IPS-NIHi7 (cell line): Measurements from ENCODE around the gene SH2D3A.
"Not testable (repeated sequence)": the region's sequence is repeated elsewhere in the genome, so short reads cannot be mapped to it uniquely, and the experiment has no call there.

ENCODE experiments used
- DNase-seq: peaks from one replicate; pipeline ENCODE4 v3.0.0; 2012; ENCODE audit warnings: mixed read lengths; ENCODE audit errors: extremely low spot score

The SH2D3A gene

DNA sequence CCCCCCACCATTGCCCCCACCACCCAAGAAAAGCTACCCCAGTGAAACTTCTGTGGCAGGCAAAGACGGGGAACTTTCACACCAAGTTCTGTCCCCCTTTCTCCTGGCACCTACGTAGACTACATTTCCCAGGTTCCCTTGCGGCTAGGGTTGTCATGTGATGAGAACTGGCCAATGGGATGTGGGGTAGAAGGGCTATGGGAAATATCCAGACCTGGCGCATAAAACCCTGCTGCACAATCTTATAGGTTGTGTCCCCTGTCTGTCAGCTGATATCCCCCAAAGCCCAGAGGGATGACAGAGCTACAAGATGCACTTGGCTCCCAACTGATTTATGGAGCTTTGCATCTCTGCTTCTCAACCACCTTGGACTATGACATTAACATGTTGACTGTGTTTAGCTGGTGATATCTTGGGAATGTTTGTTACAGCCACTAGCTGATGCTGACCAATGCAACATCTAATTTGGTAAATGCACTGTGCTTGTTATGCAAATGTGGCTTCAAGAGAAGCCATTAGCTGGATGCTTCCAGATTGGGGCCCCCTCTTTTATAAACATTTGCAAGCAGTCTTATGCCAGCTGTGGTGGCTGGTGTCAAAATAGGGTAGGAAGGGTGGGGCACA, 6.1 kb downstream of the SH2D3A start:
- no peak for DNase-seq

DNA sequence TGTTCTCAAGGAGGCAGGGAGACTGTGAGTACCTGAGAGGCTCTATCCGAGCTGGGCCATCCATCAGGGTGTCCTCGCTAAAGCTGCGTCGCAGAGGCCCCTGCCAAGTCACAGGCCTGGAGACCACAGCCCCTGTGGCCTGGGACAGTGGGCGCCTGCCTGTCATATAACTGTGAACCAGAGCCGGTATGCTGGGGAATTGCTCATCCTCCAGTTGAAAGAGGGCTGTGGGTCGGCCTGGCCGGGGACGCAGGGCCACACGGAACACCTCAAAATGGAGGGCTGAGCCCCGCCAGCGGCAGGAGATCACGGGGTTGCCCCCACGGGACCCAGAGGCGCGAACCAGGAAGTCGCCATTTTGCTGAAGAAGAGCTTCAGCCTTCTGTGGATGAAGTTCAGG, 6.6 kb downstream of the SH2D3A start:
- DNase-seq: no peak

DNA sequence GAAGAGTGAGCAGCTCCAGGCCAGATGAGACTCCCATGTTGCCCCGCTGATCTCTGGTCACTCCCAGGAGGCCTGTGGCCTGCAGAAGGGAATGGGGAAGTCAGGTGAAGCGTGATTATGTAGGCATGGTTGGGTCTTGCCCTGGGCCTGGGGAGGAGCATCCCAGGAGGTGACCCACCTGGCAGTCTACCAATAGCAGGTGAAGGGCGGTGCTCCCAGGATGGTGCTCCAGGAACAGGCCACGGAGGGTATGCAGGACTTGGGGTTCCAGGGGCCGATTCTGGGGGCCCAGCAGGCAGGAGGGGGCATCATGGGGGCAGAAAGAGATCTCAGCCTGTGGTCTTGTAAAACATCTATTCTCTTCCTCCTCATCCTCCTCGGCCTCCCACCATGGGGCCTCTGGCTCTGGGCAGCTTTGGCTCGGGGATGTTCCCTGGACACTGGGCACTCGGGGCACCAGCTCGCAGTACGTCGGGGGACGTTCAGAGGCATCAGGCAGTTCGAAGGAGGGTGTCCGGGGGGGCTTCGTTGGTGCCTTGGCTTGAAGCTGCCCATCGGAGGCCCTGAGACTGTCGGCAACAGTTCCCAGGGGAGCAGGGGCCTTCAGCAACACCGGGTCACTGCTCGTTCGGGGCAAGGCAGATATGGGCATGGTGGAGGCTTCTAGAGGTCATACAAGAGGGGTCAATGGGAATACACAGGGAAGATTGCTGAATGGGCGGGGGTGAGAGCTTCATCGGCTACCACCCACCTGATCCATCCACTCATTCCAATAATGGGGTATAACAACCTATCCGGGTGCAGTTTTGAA, 12.4 kb downstream of the SH2D3A start:
- DNase-seq: no peak

DNA sequence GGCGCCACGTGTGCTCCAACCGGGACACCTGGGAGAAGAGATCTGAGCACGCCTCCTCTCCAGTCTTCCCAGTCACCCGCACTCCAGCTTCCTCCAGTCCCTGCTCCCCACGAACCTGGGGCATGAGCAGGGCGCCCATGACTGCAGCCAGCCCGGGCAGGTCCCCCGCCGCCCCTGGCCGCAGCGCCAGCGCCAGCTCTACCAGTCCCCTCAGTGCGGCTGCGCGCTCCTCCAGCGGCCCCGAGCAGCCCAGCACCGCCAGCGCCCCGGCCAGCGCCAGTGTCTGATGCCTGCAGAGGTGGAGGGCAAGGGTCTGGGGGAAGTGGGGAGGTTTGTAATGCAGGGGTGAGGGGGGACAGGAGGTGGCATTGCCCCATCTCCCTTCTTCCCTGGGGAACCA, 13.1 kb downstream of the SH2D3A start:
- no peak for DNase-seq

DNA sequence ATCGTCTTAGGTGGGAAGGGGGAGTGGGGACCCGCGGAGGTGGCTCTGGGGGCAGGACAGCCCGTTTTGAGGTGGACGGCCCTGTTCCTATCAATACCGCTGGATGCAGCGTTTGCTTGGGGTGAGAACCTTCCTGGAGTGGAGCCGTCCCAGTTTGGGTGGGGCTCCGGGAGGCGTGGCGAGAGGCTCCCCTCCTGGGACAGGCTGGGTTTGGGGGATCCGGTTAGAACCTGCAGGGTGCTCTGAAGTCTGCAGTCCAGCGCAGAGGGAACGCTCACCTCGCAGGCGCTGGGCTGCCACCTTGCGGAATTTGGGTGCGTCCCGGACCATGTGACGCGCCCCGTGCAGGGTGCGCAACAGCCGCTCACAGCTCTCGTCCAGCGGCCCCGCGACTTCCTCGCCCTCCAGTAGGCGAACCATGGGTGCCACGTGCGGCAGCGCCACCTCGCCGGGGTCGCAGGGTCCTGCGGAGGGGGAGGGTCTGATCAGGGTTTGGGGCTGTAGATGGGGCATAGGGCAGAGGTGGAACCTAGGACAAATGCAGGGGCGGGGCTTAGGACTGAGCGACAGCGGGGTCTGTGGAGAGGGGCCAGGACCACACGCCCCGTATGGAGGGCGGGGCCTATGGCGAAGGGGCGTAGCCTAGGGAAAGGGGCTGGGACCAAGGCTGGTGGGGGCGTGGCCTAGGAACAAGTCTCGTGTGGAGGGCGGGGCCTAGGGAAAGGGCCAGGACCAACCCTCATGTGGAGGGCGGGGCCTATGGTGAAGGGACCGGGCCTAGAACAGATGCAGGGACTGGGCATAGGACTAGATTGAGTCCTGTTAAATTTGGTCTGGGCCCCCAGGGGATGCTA, 13.8 kb downstream of the SH2D3A start:
- peak; percentile 94 for DNase-seq

DNA sequence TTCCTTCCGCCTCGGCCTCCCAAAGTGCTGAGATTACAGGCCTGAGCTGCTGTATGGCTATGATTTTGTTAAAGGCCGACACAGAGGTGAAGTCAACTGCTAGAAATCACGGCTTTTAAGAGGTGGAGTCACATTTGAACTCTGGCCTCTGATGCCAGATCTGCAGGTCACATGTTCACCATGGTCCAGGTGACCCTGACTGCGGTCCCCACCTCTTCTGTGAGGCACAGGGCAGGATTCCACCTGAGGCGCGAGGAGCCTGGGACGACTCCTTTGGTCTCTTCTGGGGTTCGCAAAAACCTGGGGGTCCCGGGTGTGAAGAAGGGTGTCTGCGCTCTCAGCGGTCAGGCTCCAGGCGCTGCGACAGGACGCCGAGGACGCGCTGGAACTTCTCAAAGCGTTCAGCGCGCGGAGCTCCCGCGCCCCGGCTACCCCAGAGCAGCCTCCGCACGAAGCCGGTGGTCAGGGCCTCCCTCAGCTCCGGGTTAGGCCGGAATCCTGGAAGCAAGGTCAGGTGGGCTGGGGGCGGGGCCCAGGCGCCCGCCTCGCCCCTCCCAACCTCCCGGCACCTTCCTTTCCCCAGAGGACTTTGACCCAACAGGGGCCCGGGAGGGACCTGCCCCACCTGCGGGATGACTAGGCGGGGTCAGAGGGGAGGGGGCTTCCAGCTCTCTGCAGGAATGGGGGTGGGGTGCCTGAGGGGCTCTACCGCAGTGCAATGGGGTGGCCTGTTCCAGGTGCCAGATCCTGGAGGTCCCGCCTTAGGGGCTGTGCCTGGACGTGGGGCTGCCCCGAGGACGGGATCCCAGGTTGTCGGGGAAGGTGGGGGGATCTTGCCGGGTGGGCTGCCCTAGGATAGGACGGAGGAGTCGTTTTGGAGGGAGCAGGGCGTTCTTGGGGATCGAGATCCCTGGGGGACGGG, 14.7 kb downstream of the SH2D3A start:
- DNase-seq: peak; percentile 74

DNA sequence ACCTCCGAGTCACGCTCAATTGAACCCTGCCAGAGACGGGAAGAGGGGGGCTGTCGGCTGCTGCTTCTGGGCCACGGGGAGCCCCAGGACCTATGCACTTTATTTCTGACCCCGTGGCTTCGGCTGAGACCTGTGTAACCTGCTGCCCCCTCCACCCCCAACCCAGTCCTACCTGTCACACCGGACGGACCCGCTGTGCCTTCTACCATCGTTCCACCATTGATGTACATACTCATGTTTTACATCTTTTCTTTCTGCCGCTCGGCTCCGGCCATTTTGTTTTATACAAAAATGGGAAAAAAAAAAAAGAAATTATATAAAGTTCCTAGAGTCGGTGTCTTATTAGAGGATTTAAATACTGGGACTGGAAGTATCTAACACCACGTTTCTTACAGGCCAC, 16.0 kb downstream of the SH2D3A start:
- DNase-seq: no peak

DNA sequence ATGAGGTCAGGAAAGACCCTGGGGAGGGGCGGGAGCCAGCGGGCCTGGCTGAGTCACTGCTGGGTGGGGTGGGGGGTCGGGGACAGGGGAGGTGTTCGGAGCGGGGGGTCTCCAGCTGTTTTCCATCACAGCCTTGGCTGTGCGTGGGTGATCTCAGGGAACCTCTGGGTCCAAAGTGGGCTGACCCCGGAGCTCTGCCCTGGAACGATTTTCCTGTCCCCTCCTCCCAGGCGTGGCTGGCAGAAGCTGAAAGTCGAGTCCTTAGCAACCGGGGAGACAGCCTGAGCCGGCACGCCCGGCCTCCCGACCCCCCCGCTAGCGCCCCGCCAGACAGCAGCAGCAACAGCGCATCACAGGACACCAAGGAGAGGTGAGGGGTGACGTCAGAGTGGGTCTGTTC, 17.2 kb downstream of the SH2D3A start:
- no peak for DNase-seq

DNA sequence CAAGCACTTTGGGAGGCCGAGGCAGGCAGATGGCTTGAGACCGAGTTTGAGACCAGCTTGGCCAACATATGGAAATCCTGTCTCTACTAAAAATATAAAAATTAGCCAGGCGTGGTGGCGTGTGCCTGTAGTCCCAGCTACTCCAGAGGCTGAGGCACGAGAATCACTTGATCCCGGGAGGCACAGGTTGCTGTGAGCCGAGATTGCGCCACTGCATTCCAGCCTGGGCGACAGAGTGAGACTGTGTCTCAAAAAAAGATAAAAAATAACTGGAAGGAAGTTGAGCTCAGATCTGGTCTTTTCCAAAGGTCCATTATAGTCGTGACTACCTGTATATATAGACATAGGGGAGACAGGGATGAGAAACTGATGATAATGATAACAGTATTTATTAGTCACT, 18.7 kb downstream of the SH2D3A start:
- not testable (repeated sequence) for DNase-seq

DNA sequence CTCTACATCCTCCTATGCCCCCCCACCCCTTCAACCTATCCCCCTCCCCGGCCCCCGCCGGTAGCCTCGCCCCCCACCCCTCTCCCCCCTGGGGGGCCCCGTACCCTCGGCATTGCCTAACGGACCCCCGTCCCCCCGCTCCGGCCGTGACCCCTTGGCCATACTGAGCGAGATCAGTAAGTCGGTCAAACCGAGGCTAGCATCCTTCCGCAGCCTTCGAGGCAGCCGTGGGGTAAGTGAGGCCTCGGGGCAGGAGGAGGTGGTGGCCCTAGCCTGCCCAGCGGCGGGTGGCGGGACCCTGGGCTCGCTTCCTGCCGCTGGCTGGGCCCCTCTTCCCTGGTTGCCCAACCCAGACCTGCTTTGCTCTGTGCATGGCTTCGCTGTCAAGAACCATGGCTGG, 21.3 kb downstream of the SH2D3A start:
- no peak for DNase-seq

DNA sequence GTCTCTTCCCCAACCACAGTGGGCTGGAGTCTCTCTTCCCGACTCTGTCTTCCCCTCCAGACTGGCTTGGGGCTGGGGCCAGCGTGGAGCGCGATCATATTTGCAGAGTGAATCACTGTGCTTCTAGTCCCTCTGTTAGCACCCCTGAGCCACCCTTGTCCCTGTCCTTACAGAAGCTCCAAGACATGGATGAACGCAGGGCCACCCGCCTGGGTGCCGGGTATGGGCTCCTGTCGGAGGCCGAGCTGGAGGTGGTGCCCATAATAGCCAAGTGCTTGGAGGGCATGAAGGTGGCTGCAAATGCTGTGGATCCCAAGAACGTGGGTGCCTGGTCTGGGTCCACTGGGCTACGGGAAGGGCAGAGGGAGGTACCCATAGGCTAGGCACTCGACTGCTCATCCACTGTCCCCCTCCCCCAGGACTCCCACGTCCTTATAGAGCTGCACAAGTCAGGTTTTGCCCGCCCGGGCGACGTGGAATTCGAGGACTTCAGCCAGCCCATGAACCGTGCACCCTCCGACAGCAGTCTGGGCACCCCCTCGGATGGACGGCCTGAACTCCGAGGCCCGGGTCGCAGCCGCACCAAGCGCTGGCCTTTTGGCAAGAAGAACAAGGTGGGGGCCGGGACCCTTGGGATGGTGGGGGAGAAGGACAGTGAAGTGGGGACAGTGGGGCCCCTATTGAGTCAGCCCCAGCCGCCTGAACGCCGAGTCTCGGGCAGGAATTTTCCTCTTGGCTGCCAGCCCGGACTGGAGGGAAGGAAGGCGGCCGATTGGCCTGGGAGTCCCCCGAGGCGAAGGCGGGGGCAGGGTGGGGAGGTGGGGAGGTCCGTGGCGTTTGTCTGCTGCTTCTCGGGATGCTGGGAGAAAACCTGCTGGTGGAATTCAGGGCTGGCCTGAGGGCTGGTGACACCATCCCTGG, 22.6 kb downstream of the SH2D3A start:
- DNase-seq: no peak

DNA sequence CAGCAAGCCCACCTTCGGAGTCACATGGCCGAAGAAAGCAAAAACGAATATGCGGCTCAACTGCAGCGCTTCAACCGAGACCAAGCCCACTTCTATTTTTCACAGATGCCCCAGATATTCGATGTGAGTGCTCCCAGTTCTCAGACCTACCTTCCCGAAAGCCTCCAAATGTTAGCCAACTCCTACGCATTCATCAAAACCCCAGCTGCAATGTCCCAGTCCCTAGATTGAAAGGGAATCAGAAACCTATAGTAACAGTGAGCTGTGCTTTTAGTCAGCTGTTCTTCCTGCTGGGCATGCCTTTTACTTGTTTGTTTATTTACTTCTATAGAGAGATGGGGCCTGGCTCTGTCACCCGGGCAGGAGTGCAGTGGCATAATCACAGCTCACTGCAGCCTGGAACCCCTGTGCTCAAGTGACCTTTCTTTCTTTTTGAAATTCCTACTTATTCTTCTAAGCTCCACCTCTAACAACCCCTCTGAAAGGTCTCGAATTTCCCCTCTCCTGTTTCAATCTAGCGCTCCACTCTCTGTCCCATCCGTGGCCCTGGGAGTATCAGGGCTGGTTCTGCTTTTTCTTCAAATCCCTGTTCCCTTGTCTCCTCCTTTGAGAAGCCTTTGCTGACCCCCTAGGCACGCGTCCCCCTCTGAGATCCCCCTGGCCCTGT, 23.4 kb downstream of the SH2D3A start:
- no peak for DNase-seq

DNA sequence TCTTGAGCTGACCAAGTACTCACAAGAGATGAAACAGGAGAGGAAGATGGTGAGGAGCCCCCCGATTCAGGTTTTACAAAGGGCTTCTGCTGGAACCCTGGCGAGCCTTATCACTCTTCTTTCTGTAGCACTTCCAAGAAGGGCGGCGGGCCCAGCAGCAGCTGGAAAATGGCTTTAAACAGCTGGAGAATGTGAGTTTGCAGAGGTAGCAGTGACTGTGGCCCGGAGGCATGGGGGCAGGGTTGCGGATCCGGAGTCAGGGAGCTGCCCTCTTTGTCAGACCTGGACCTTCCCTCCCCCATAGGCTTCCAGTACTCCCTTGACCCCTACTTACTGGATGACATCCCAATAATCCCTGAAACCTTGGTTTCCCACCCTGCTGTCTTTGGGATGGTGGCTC, 24.2 kb downstream of the SH2D3A start:
- no peak for DNase-seq

DNA sequence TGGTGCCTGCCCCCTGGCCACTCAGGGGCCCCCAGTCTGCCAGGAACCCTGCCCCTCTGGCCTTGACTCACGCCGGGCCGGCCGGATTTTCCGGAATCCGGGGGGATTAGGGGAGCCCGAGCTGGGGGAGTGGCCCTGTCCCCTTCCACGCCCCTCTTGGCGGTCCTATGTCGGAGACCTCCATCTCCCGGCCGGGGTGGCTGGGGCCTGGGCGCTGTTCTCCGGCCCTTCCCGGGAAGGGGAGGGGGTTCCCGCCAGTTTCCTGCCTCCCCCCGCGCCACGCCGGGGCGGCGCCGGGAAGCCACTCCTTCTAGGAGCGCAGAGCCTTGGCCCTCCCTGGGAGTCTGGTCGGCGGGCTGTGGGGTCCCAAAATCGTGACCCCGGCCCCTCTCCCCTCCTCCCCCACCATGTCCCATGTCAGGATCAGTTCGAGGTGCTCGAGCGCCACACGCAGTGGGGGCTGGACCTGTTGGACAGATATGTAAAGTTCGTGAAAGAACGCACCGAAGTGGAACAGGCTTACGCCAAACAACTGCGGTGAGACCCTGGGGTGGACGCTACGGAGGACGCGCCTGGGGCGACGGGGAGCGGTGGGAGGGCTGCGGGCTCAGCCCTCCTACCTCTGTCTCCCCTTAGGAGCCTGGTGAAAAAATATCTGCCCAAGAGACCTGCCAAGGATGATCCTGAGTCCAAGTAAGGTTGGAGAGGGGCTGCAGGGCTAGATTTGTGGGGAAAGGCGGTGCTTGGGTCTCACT, 26.5 kb downstream of the SH2D3A start:
- peak; percentile 53 for DNase-seq

DNA sequence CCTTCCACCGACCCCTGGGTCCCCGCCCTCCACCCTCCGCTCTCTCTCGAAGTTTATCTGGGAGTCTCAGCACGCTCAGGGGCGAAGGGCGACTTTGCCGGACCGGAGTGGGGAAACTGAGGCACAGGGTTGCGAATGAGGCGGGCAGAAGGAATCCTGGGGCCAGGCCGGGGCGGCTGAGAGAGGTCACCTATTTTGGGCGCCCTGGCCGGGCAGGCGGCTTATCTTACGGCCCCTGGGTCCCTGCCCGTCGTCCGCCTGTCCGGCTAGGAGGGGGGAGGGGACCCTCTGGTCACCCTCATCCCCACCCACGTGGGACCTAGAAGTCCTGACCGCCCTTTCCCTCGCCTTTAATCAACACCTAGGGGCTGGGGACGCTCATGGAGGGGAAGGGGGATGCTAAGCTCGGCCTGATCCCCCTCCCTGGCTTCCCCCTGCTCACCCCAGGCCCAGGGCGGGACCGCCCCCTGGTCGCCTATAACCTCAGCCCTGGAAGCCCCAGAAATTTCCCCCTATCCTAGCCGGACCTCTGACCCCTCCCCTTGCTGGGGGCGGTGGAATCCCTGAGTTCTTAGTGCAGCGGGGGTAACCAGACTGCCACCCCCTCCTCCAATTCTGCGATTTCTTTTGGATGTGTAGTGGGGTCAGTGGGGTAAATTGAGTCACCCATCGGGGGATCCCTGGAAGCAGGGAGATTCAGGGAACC, 27.2 kb downstream of the SH2D3A start:
- no peak for DNase-seq

DNA sequence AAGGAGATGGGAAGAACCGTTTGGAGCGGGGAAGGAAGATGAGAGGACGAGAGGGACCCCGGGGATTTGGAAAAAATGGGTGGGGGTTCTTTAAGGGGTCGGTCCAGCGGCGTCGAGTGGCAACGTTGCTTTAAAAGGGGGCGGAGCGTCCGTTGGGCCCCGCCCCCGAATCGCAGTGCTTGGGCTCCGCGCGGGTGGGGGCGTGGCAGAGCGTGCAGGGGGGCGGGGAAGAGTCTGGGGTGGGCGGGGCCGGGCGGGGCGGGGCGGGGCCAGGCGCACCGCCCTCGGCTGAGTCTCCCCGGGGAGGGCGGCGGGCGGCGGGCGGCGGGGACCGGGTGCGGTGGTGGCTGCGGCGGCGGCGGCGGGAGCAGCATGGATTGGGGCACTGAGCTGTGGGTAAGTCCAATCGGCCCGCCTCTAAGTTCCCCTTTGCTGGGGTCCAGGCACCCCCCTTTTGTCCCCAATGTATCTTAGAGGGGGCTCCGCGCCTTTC, 27.8 kb downstream of the SH2D3A start, which contains the start of gene TRIP10:
TRIP10 (plus strand) TSS at position 291 of the 493 bp plus-strand sequence; CDS start at position 373, 82 bp downstream.
- DNase-seq: peak; percentile 75

DNA sequence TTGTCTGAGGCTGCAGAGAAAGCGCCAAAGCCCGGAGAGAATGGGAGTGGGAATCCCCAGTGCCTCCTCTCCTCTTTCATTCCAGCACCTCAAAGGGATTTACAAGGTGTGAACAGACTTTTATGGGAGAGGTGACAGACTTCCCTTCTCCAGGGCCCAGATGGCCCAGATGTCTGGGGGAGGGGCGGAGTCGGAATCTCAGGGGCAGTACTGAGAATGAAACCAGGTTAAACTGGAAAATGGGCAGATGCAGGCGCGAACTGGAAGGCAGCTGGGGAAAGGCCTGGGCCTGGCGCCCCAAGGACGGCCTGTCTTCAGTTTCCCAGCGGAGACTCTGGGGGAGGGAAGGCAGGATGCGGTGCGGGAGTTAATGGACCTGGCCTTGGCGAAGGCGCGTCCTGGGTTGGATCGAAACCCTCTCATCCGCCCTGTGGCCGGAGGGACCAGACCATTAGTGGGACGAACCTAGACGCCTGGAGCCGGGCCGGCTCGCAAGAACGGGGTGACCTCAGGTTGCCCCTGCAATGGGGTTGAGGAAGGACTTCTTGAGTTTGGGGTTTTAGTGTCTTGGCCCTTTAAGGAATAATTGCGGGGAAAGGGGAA, 28.3 kb downstream of the SH2D3A start:
- DNase-seq: no peak
